CD8-positive, alpha-beta memory T cell (primary cell): ENCODE results near the gene PRMT9. TPM values are rescaled to one million over a fixed set of nuclear protein-coding genes. Genes with fewer than 3 reads are reported as not detected.

Experiments used
- CTCF ChIA-PET: fragments of 350-600 bp; sonication (Branson Sonifier 250); formaldehyde crosslinking; loops from one replicate; lab custom pipeline; 2021; ENCODE audit warnings: antibody characterized with exemption; lab: Charles Lee
- POLR2A ChIA-PET: fragments of 350-600 bp; sonication (Branson Sonifier 250); formaldehyde crosslinking; loops from one replicate; lab custom pipeline; 2021; ENCODE audit warnings: antibody characterized with exemption; lab: Charles Lee
- DNase-seq, 5 donors: peaks; one replicate each; pipeline versions ENCODE4 v3.0.0 to v3.0.0-alpha.2; 2020 to 2022; ENCODE audit warnings: mixed read lengths in 1 of 5
- H3K27ac ChIP-seq: one replicate; pipeline ENCODE4 v1.7.0; 2013; ENCODE audit warnings: low read depth, mild to moderate bottlenecking, low read length, moderate library complexity
- H3K27me3 ChIP-seq: 2 replicates; pipeline ENCODE4 v1.7.0; 2013; ENCODE audit warnings: low read length, mild to moderate bottlenecking; ENCODE audit not compliant: insufficient read depth, poor library complexity, severe bottlenecking
- H3K36me3 ChIP-seq: 2 replicates; pipeline ENCODE4 v1.7.0; 2013; ENCODE audit warnings: mild to moderate bottlenecking, low read length, moderate library complexity; ENCODE audit not compliant: insufficient read depth
- H3K4me1 ChIP-seq: 2 replicates; pipeline ENCODE4 v1.7.0; 2013; ENCODE audit warnings: mild to moderate bottlenecking, low read length, moderate library complexity; ENCODE audit not compliant: insufficient read depth
- H3K4me3 ChIP-seq: 2 replicates; pipeline ENCODE4 v1.7.0; 2013; ENCODE audit warnings: mild to moderate bottlenecking, low read length
- H3K9me3 ChIP-seq: 2 replicates; pipeline ENCODE4 v1.7.0; 2013; ENCODE audit warnings: mild to moderate bottlenecking, low read length
- H3K27ac Mint-ChIP-seq, 8 donors: one replicate each; pipeline ENCODE4 v1.8.0; 2020 to 2021; ENCODE audit warnings: mixed read lengths in 8 of 8, mild to moderate bottlenecking in 6 of 8, inconsistent platforms in 3 of 8, moderate library complexity in 3 of 8
- H3K27me3 Mint-ChIP-seq, 2 donors: one replicate each; pipeline ENCODE4 v1.8.0; 2020 to 2021; ENCODE audit warnings: mixed read lengths in 2 of 2, mild to moderate bottlenecking in 1 of 2, moderate library complexity in 1 of 2
- H3K36me3 Mint-ChIP-seq, 3 donors: one replicate each; pipeline ENCODE4 v1.8.0; 2020 to 2021; ENCODE audit warnings: mixed read lengths in 3 of 3, inconsistent platforms in 1 of 3, mild to moderate bottlenecking in 1 of 3
- H3K4me1 Mint-ChIP-seq, 3 donors: one replicate each; pipeline ENCODE4 v1.8.0; 2020 to 2021; ENCODE audit warnings: mixed read lengths in 3 of 3, inconsistent platforms in 1 of 3, mild to moderate bottlenecking in 1 of 3
- H3K4me3 Mint-ChIP-seq, 7 donors: one replicate each; pipeline ENCODE4 v1.8.0; 2020 to 2021; ENCODE audit warnings: mixed read lengths in 7 of 7, mild to moderate bottlenecking in 6 of 7, moderate library complexity in 4 of 7, inconsistent platforms in 2 of 7
- H3K9me3 Mint-ChIP-seq, 5 donors: one replicate each; pipeline ENCODE4 v1.8.0; 2020 to 2022; ENCODE audit warnings: mixed read lengths in 5 of 5, mild to moderate bottlenecking in 3 of 5, moderate library complexity in 2 of 5, inconsistent platforms in 1 of 5
- polyA plus RNA-seq: library from polyadenylated mRNA; unstranded; fragments of 300-500 nt; fragmentation: Illumina TruSeq; gene quantifications from one replicate; pipeline ENCODE4 v1.2.3, GENCODE V29; 2021
- total RNA-seq, 2 experiments: library from RNA; stranded (reverse); gene quantifications; one replicate each; pipeline ENCODE4 v1.2.3, GENCODE V29; 2021

PRMT9 gene
- total and polyA plus RNA-seq, 3 experiments from 2014 or later = 5.5 to 6.9 (median 5.9) TPM

DNA sequence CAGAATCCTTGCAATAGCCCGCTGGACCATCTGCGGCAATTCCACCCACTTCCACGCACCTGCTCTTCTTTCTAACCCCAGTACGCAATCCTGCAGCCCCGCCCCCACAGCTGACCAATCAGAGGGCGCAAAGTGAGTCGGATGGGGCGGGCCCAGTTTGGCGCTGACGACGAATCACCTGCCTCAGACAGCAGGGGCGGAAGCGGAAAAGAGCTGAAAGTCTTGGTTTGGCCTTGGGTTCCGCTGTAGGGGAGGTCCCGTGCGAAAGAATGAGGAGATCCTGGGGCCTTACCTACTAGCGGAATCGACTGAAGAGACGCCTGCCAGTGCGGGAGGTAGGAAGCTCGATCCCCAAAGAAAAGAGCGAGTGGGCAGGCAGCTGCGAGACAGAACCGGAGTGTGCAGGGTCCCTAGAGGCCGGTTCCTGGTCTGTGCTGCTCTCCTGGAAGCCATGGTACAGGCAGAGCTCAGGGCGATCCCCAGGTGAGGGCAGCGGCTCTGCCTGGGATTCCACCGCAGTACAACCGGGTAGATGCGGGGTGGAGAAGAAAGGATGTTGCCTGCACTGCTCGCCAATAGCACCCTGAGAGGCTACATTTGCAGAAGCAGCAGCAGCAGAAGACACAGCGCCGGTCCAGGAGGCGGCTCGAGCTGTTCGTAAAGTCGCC, 66.7 kb downstream of the PRMT9 start, which contains the start of gene TMEM184C:
TMEM184C (plus strand) TSS at position 225 of the 668 bp plus-strand sequence. CDS start 560 bp downstream, outside the sequence.
- Mint-ChIP-seq H3K4me1 (peaks cover 38 to 49% (median 46%) of the 10 kb centered on the region in 3 donors), H3K36me3 (peaks cover 6 to 29% (median 9%) of the 10 kb centered on the region in 3 donors), H3K9me3 (no peaks in the 10 kb centered on the region), H3K27ac (peak within 1 kb of the TSS; percentile 82 to 100 (median 96)), H3K4me3 (peak within 1 kb of the TSS; percentile 89 to 100 (median 94)), H3K27me3 (peaks cover 0 to 3% of the 10 kb centered on the region in 2 donors)
- POLR2A ChIA-PET = interaction anchor here (1.0 to 2.2 kb wide), 6 partner anchors 9 to 1095 kb away, joined by 3 to 34 read pairs (median 3); partner anchors contain the start of genes NR3C2 and PRMT9
- Histone ChIP-seq H3K4me3 (peak within 1 kb of the TSS; percentile 95), H3K9me3 (no peaks in the 10 kb centered on the region), H3K27me3 (no peaks in the 10 kb centered on the region), H3K4me1 (peaks cover 37% of the 10 kb centered on the region), H3K36me3 (no peaks in the 10 kb centered on the region), H3K27ac (peak within 1 kb of the TSS; percentile 89)
- peak; percentile 96 to 98 (median 98) for DNase-seq
- CTCF ChIA-PET = interaction anchor here (0.8 to 2.3 kb wide), 8 partner anchors 9 to 250 kb away, joined by 3 to 9 read pairs (median 3); no protein-coding TSS in a partner anchor

DNA sequence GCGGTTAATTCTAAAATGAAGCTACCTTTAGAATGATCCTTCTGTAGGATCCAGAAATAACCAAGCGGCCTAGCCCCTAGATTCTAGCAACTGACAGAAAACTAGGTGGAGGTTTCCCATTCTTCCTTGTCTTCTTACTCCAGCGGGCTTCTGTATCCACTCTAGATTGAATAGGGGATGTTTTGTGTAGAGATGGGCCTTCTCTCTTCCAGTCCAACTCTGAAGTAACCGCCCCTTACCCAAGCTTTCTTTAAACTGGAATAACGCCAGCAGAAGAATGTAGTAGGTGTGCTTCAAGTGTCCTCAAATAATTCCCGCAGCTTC, 67.2 kb downstream of the PRMT9 start:
- H3K27me3 ChIP-seq = no peaks in the 10 kb centered on the region
- H3K36me3 ChIP-seq = no peaks in the 10 kb centered on the region
- H3K4me1 Mint-ChIP-seq = peaks cover 38 to 49% (median 46%) of the 10 kb centered on the region in 3 donors
- H3K4me1 ChIP-seq = peaks cover 37% of the 10 kb centered on the region
- H3K4me3 Mint-ChIP-seq = peak overlapping the region; percentile 89 to 100 (median 94)
- DNase-seq = no peak
- ChIA-PET POLR2A (interaction anchor here (0.6 to 2.2 kb wide), 5 partner anchors 13 to 1095 kb away, joined by 3 to 34 read pairs (median 8); partner anchors contain the start of genes NR3C2 and PRMT9), CTCF (interaction anchor here (0.8 to 2.3 kb wide), 7 partner anchors 9 to 250 kb away, joined by 3 to 9 read pairs (median 3); no protein-coding TSS in a partner anchor)
- peak overlapping the region; percentile 82 to 100 (median 96) for H3K27ac Mint-ChIP-seq
- no peaks in the 10 kb centered on the region for H3K9me3 ChIP-seq
- H3K36me3 Mint-ChIP-seq = peaks cover 6 to 29% (median 9%) of the 10 kb centered on the region in 3 donors
- H3K4me3 ChIP-seq = peak overlapping the region; percentile 95
- H3K9me3 Mint-ChIP-seq = no peaks in the 10 kb centered on the region
- peak overlapping the region; percentile 89 for H3K27ac ChIP-seq
- peaks cover 0 to 3% of the 10 kb centered on the region in 2 donors for H3K27me3 Mint-ChIP-seq

DNA sequence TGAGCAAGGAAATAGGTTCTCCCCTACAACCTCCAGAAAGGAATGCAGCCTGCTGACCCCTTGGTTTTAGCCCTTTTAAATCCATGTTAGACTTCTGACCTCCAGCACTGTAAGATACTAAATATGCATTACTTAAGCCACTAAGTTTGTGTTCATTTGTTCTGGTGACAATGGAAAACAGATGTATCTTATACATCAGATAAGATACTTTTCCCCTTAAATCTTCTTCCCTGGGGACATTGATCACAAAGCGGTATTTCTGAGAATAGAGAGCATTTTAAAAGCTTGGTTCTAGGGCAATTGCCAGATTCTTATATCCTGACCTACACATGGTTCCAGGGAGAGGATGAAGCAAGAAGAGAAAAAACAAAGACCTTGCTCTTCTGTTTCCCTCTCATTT, 73.3 kb downstream of the PRMT9 start:
- POLR2A ChIA-PET = no interaction called here
- Histone ChIP-seq H3K36me3 (no peaks in the 10 kb centered on the region), H3K27ac (no peak overlapping the region), H3K4me3 (no peak overlapping the region), H3K4me1 (no peaks in the 10 kb centered on the region), H3K27me3 (no peaks in the 10 kb centered on the region), H3K9me3 (no peaks in the 10 kb centered on the region)
- peaks cover 0 to 2% (median 0%) of the 10 kb centered on the region in 3 donors for H3K4me1 Mint-ChIP-seq
- no peak overlapping the region for H3K27ac Mint-ChIP-seq
- DNase-seq = no peak
- CTCF ChIA-PET = no interaction called here
- peaks cover 13 to 19% of the 10 kb centered on the region in 2 donors for H3K27me3 Mint-ChIP-seq
- peaks cover 0 to 2% (median 0%) of the 10 kb centered on the region in 3 donors for H3K36me3 Mint-ChIP-seq
- peaks cover 0 to 2% (median 0%) of the 10 kb centered on the region in 5 donors for H3K9me3 Mint-ChIP-seq
- no peak overlapping the region for H3K4me3 Mint-ChIP-seq

DNA sequence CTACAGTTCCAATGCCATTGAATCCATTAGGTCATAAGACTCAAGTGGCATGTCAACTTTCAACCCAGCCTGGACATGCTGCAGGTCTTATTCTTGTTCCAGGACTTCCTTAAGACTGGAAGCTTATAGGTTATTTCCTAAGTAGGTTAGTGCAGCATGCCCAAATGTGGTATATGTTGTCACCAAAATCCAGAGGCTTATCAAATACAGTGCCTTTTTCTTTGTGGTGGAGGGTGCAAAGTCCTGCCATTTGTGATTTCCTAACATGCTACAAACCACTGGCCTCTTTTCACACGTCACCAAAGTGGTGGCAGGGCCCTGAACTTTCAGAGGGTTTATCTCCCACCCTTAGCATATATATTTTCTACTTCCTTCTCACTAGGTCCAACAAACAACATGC, 76.5 kb downstream of the PRMT9 start:
- H3K36me3 Mint-ChIP-seq = no peaks in the 10 kb centered on the region
- no peaks in the 10 kb centered on the region for H3K27me3 ChIP-seq
- DNase-seq = no peak
- no peak overlapping the region for H3K27ac Mint-ChIP-seq
- no peak overlapping the region for H3K4me3 Mint-ChIP-seq
- H3K9me3 Mint-ChIP-seq = peaks cover 0 to 2% (median 0%) of the 10 kb centered on the region in 5 donors
- POLR2A ChIA-PET = no interaction called here
- peaks cover 13 to 17% of the 10 kb centered on the region in 2 donors for H3K27me3 Mint-ChIP-seq
- no peak overlapping the region for H3K27ac ChIP-seq
- no peaks in the 10 kb centered on the region for H3K4me1 ChIP-seq
- H3K4me3 ChIP-seq = no peak overlapping the region
- H3K4me1 Mint-ChIP-seq = no peaks in the 10 kb centered on the region
- CTCF ChIA-PET = interaction anchor here (0.9 kb wide), 1 partner anchor 10 kb away, joined by 3 read pairs; the partner anchor contains the start of gene TMEM184C
- H3K36me3 ChIP-seq = no peaks in the 10 kb centered on the region
- no peaks in the 10 kb centered on the region for H3K9me3 ChIP-seq

DNA sequence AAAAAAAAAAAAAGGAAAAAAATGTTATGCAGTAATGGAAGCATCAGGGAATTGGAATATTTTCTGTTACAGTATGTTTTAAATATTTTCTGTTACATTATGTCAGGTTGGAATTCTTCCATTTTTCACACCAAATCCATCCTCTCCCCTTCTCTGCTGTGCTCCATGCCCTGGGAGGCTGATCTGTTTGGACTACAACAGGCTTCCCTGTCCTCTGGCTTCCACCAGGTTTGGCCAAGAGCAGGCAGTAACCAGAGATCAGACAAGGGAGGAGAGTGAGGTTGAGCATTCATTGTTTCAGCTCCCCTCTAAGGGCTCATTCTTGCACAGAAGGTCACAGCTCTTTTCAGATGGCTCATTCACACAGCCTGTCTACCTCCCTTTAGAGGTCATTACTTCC, 78.5 kb downstream of the PRMT9 start:
- Mint-ChIP-seq H3K27me3 (peaks cover 11 to 24% of the 10 kb centered on the region in 2 donors), H3K36me3 (no peaks in the 10 kb centered on the region), H3K27ac (peak overlapping the region in 1 of 8 donors; percentile 35), H3K9me3 (peaks cover 0 to 2% (median 0%) of the 10 kb centered on the region in 5 donors), H3K4me1 (no peaks in the 10 kb centered on the region), H3K4me3 (no peak overlapping the region)
- Histone ChIP-seq H3K4me1 (no peaks in the 10 kb centered on the region), H3K9me3 (no peaks in the 10 kb centered on the region), H3K27me3 (no peaks in the 10 kb centered on the region), H3K27ac (no peak overlapping the region), H3K36me3 (no peaks in the 10 kb centered on the region), H3K4me3 (no peak overlapping the region)
- CTCF ChIA-PET = interaction anchor here (1.3 kb wide), 1 partner anchor 12 kb away, joined by 4 read pairs; the partner anchor contains the start of gene TMEM184C
- POLR2A ChIA-PET = no interaction called here
- DNase-seq = no peak

DNA sequence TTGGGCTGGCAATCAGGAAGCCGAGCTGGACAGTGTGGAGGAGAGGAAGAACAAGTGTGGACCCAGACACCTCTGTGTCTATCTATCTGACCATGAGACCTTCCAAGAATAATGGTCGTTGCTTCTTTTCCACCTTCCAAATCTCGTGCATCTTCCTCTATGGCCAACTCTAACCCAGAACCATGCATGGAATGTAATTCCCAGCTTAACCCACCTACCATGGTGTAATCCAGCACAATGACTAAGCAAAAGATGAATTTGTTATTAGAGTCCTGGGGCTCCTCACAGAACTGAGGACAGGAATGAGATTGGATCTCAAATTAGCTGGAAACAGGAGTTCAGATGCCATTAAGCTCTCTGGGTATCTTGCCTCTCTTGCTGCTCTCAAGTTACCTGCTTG, 84.2 kb downstream of the PRMT9 start:
- no peaks in the 10 kb centered on the region for H3K36me3 ChIP-seq
- no peaks in the 10 kb centered on the region for H3K27me3 ChIP-seq
- Mint-ChIP-seq H3K27me3 (peaks cover 2 to 16% of the 10 kb centered on the region in 2 donors), H3K36me3 (no peaks in the 10 kb centered on the region), H3K4me1 (no peaks in the 10 kb centered on the region), H3K27ac (no peak overlapping the region), H3K9me3 (no peaks in the 10 kb centered on the region), H3K4me3 (no peak overlapping the region)
- H3K9me3 ChIP-seq = no peaks in the 10 kb centered on the region
- ChIA-PET POLR2A (no interaction called here), CTCF (interaction anchor here (1.0 to 1.3 kb wide), 2 partner anchors 26 to 278 kb away, joined by 3 read pairs; no protein-coding TSS in a partner anchor)
- H3K4me1 ChIP-seq = no peaks in the 10 kb centered on the region
- DNase-seq = no peak
- no peak overlapping the region for H3K4me3 ChIP-seq
- H3K27ac ChIP-seq = no peak overlapping the region

DNA sequence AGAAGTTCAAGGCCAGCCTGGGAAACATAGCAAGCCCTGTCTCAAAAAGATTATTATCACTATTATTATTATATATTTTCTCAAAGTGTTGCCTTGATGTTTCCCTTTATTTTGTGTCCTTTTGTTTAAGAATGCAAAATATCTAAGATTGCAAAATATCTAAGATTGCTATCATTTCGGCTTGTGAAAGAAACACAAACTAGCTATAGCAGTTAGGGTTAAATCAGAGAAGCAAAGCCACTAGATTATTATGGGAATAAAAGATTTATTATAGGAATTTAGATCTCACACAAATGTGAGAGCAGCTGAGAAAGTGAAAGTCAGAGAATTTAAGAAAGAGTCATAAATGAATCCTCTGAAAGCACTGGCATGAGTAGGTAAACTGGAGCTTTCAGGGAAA, 84.8 kb downstream of the PRMT9 start:
- Mint-ChIP-seq H3K36me3 (no peaks in the 10 kb centered on the region), H3K4me3 (no peak overlapping the region), H3K4me1 (peaks cover 2 to 4% (median 4%) of the 10 kb centered on the region in 3 donors), H3K9me3 (no peaks in the 10 kb centered on the region), H3K27ac (no peak overlapping the region), H3K27me3 (peaks cover 6 to 16% of the 10 kb centered on the region in 2 donors)
- POLR2A ChIA-PET = no interaction called here
- no peak for DNase-seq
- Histone ChIP-seq H3K27ac (no peak overlapping the region), H3K4me1 (no peaks in the 10 kb centered on the region), H3K9me3 (no peaks in the 10 kb centered on the region), H3K4me3 (no peak overlapping the region), H3K27me3 (no peaks in the 10 kb centered on the region), H3K36me3 (no peaks in the 10 kb centered on the region)
- CTCF ChIA-PET = interaction anchor here (1.0 to 1.3 kb wide), 2 partner anchors 25 to 279 kb away, joined by 3 read pairs; no protein-coding TSS in a partner anchor

DNA sequence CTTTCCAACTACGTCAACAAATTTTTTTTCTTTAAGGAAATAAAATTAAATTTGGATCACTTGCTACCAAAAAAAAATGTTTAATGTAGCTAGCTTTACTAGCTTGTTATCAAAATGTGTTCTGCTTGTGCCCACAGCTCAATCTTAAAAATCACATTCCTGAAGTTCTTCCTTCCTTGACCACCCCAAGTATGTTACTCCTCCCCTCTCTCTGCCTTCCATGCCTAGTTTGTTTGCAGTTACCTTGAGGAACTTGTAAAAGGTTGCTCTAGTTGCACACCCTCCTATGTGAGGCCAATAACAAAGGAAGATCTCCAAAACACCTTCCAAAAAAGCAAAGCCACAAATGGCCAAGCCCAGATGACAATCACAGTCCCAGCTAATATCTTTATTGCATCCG, 86.4 kb downstream of the PRMT9 start:
- Histone ChIP-seq H3K36me3 (no peaks in the 10 kb centered on the region), H3K27me3 (no peaks in the 10 kb centered on the region), H3K4me3 (no peak overlapping the region), H3K4me1 (no peaks in the 10 kb centered on the region), H3K27ac (no peak overlapping the region), H3K9me3 (no peaks in the 10 kb centered on the region)
- H3K36me3 Mint-ChIP-seq = no peaks in the 10 kb centered on the region
- peak overlapping the region in 1 of 8 donors; percentile 13 for H3K27ac Mint-ChIP-seq
- no peak for DNase-seq
- ChIA-PET POLR2A (no interaction called here), CTCF (interaction anchor here (0.7 to 1.5 kb wide), 3 partner anchors 9 to 258 kb away, joined by 3 read pairs; no protein-coding TSS in a partner anchor)
- H3K9me3 Mint-ChIP-seq = no peaks in the 10 kb centered on the region
- peaks cover 2 to 6% (median 6%) of the 10 kb centered on the region in 3 donors for H3K4me1 Mint-ChIP-seq
- H3K4me3 Mint-ChIP-seq = no peak overlapping the region
- H3K27me3 Mint-ChIP-seq = peaks cover 6 to 16% of the 10 kb centered on the region in 2 donors
